NCI-H1048 (cell line): ENCODE data around the gene LRP2.
"Not testable (repeated sequence)": the region's sequence is repeated elsewhere in the genome, so short reads cannot be mapped to it uniquely, and the experiment has no call there.

Source experiments
- DNase-seq: peaks from one replicate; lab custom pipeline; 2025; lab: John Stamatoyannopoulos, UW

The LRP2 gene

GRCh38 chr2:169348321-169349024 lies 13.9 kb downstream of the LRP2 start:
- DNase-seq, result no peak

- DNase-seq, result no peak
Observed at GRCh38 chr2:169345486-169346437, 16.6 kb downstream of the LRP2 start.

- no peak for DNase-seq
Observed at GRCh38 chr2:169344736-169345485, 17.4 kb downstream of the LRP2 start.

GRCh38 chr2:169343202-169343601 lies 19.1 kb downstream of the LRP2 start:
- DNase-seq, result no peak

GRCh38 chr2:169339657-169340056 lies 22.7 kb downstream of the LRP2 start:
- no peak for DNase-seq

- DNase-seq, result no peak
Observed at GRCh38 chr2:169336695-169337094, 25.6 kb downstream of the LRP2 start.

GRCh38 chr2:169330555-169331198 lies 31.7 kb downstream of the LRP2 start:
- DNase-seq, result no peak

- DNase-seq, result no peak
Observed at GRCh38 chr2:169329688-169330554, 32.4 kb downstream of the LRP2 start.

GRCh38 chr2:169328785-169329184 lies 33.5 kb downstream of the LRP2 start:
- DNase-seq, result no peak

- DNase-seq, result not testable (repeated sequence)
Observed at GRCh38 chr2:169327837-169328236, 34.5 kb downstream of the LRP2 start.

- DNase-seq, result not testable (repeated sequence)
Observed at GRCh38 chr2:169325886-169326285, 36.4 kb downstream of the LRP2 start.

- no peak for DNase-seq
Observed at GRCh38 chr2:169324581-169325260, 37.6 kb downstream of the LRP2 start.

GRCh38 chr2:169323841-169324240 lies 38.5 kb downstream of the LRP2 start:
- no peak for DNase-seq

GRCh38 chr2:169320561-169320960 lies 41.8 kb downstream of the LRP2 start:
- DNase-seq, result no peak

GRCh38 chr2:169315357-169315756 lies 47.0 kb downstream of the LRP2 start:
- no peak for DNase-seq

- not testable (repeated sequence) for DNase-seq
Observed at GRCh38 chr2:169308349-169308748, 54.0 kb downstream of the LRP2 start.

- DNase-seq, result not testable (repeated sequence)
Observed at GRCh38 chr2:169304689-169305088, 57.6 kb downstream of the LRP2 start.

- DNase-seq, result no peak
Observed at GRCh38 chr2:169303579-169304305, 58.6 kb downstream of the LRP2 start.

- no peak for DNase-seq
Observed at GRCh38 chr2:169302364-169302763, 60.0 kb downstream of the LRP2 start.
